PC-9 (cell line): ENCODE measurements around the gene DDIT4. TPM values are rescaled to one million over a fixed set of nuclear protein-coding genes. Genes with fewer than 3 reads are reported as not detected.
A peak's percentile ranks its signal among the peaks of the same experiment; 100 is the strongest.

Source experiments
- BruUV-seq: library from RNA; stranded (reverse); fragments of 400-500 nt; replicated peaks from 2 replicates; lab custom pipeline; 2021; lab: Mats Ljungman, UMichigan
- CTCF ChIA-PET: fragments of 300-600 bp; sonication (Branson Sonifier 250); formaldehyde crosslinking; loops from one replicate; lab custom pipeline; 2022; ENCODE audit warnings: antibody characterized with exemption; lab: Charles Lee
- POLR2A ChIA-PET: fragments of 300-600 bp; sonication (Branson Sonifier 250); formaldehyde crosslinking; loops from one replicate; lab custom pipeline; 2022; ENCODE audit warnings: antibody characterized with exemption; ENCODE audit not compliant: unreplicated experiment; lab: Charles Lee
- DNase-seq, 2 experiments: peaks; one replicate each; pipeline versions ENCODE4 v3.0.0 to v3.0.0-alpha.2; 2015 to 2022; ENCODE audit warnings: mixed read lengths in 1 of 2
- H2AFZ ChIP-seq: fragments of 200-600 bp; sonication (generic); 2 replicates; pipeline ENCODE4 v1.8.1; 2017; ENCODE audit warnings: antibody characterized with exemption
- H3F3A ChIP-seq: fragments of 200-600 bp; sonication (generic); 2 replicates; pipeline ENCODE4 v1.8.1; 2017; ENCODE audit warnings: antibody characterized with exemption, mild to moderate bottlenecking, low read depth; ENCODE audit not compliant: insufficient read depth
- H3K27ac ChIP-seq: fragments of 200-600 bp; sonication (generic); 2 replicates; pipeline ENCODE4 v1.6.1; 2016; ENCODE audit warnings: mixed run types
- H3K27me3 ChIP-seq: fragments of 200-600 bp; sonication (generic); 2 replicates; pipeline ENCODE4 v1.6.1; 2016; ENCODE audit warnings: low read depth, mixed run types; ENCODE audit not compliant: insufficient read depth
- H3K36me3 ChIP-seq: fragments of 200-600 bp; sonication (generic); 2 replicates; pipeline ENCODE4 v1.6.1; 2016; ENCODE audit warnings: low read depth, mixed run types
- H3K4me1 ChIP-seq: fragments of 200-600 bp; sonication (generic); replicated peaks from 2 replicates; pipeline ENCODE4 v1.6.1; 2016; ENCODE audit warnings: mixed run types; ENCODE audit not compliant: insufficient read depth
- H3K4me2 ChIP-seq: fragments of 200-600 bp; sonication (generic); 2 replicates; pipeline ENCODE4 v1.6.1; 2017; ENCODE audit warnings: mixed run types
- H3K4me3 ChIP-seq: fragments of 200-600 bp; sonication (generic); 2 replicates; pipeline ENCODE4 v1.6.1; 2016; ENCODE audit warnings: mixed run types
- H3K79me2 ChIP-seq: fragments of 200-600 bp; sonication (generic); 2 replicates; pipeline ENCODE4 v1.6.1; 2017; ENCODE audit warnings: low read depth, mixed run types
- H3K9me2 ChIP-seq: fragments of 200-600 bp; sonication (generic); 2 replicates; pipeline ENCODE4 v1.8.1; 2017; ENCODE audit warnings: mild to moderate bottlenecking; ENCODE audit not compliant: insufficient read depth
- H3K9me3 ChIP-seq: fragments of 200-600 bp; sonication (generic); 2 replicates; pipeline ENCODE4 v1.8.1; 2016; ENCODE audit warnings: low read depth; ENCODE audit not compliant: insufficient read depth
- H4K20me1 ChIP-seq: fragments of 200-600 bp; sonication (generic); 2 replicates; pipeline ENCODE4 v1.8.1; 2017; ENCODE audit not compliant: insufficient read depth
- EZH2 ChIP-seq: fragments of 200-600 bp; sonication (generic); IDR thresholded peaks from 2 replicates; pipeline ENCODE4 v1.8.0; 2017; ENCODE audit warnings: antibody characterized with exemption, low read depth
- intact Hi-C: fragments of 100-400 bp; cut with micrococcal nuclease; formaldehyde crosslinking; loops from one replicate; pipeline ENCODE4 v1.10.0; 2022; ENCODE audit not compliant: unreplicated experiment
- total RNA-seq: library from RNA; stranded (reverse); gene quantifications from 2 replicates; pipeline ENCODE4 v1.2.3, GENCODE V29; 2021
- TF ChIP-seq, protein P1 (sequence below): fragments of 200-600 bp; sonication (generic); conservative IDR thresholded peaks from 2 replicates; pipeline ENCODE4 v1.6.1; 2017; ENCODE audit warnings: mixed run types, antibody characterized with exemption, mild to moderate bottlenecking, moderate library complexity

DDIT4 gene
- total RNA-seq, 1 experiment from 2014 or later = 212 TPM

GRCh38 chr10:72320676-72321247, 47.0 kb downstream of the DDIT4 start:
- POLR2A ChIA-PET = interaction anchor here (0.7 to 1.2 kb wide), 5 partner anchors 10 to 150 kb away, joined by 3 to 13 read pairs (median 5); partner anchors contain the start of gene DDIT4
- no TSS peak for BruUV-seq
- H3K27me3 ChIP-seq = no peaks in the 10 kb centered on the region
- peak overlapping the region; percentile 59; the same call in 1 of the 2 replicates for H3K4me3 ChIP-seq
- H4K20me1 ChIP-seq = no peaks in the 10 kb centered on the region
- H3K79me2 ChIP-seq = no peaks in the 10 kb centered on the region
- H3K4me2 ChIP-seq = peak overlapping the region; percentile 88
- no peak overlapping the region for H2AFZ ChIP-seq
- H3K27ac ChIP-seq = peak overlapping the region; percentile 99
- no peak for TF ChIP-seq EZH2
- TF ChIP-seq, protein P1, sequence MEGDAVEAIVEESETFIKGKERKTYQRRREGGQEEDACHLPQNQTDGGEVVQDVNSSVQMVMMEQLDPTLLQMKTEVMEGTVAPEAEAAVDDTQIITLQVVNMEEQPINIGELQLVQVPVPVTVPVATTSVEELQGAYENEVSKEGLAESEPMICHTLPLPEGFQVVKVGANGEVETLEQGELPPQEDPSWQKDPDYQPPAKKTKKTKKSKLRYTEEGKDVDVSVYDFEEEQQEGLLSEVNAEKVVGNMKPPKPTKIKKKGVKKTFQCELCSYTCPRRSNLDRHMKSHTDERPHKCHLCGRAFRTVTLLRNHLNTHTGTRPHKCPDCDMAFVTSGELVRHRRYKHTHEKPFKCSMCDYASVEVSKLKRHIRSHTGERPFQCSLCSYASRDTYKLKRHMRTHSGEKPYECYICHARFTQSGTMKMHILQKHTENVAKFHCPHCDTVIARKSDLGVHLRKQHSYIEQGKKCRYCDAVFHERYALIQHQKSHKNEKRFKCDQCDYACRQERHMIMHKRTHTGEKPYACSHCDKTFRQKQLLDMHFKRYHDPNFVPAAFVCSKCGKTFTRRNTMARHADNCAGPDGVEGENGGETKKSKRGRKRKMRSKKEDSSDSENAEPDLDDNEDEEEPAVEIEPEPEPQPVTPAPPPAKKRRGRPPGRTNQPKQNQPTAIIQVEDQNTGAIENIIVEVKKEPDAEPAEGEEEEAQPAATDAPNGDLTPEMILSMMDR = no peak
- intact Hi-C loops = loop anchor here (1.0 to 2.0 kb wide), 4 partner anchors 11 to 240 kb away; partner anchors contain the start of gene DDIT4
- H3F3A ChIP-seq = peaks cover 73% of the 10 kb centered on the region
- H3K9me2 ChIP-seq = no peaks in the 10 kb centered on the region
- no peaks in the 10 kb centered on the region for H3K9me3 ChIP-seq
- peak; percentile 83 to 97 for DNase-seq
- H3K4me1 ChIP-seq = peaks cover 95% of the 10 kb centered on the region
- H3K36me3 ChIP-seq = no peaks in the 10 kb centered on the region
- CTCF ChIA-PET = interaction anchor here (0.9 to 1.1 kb wide), 2 partner anchors 11 to 46 kb away, joined by 4 to 13 read pairs; no protein-coding TSS in a partner anchor

- BruUV-seq = TSS peak; percentile 51
- Histone ChIP-seq H4K20me1 (no peaks in the 10 kb centered on the region), H3K9me2 (no peaks in the 10 kb centered on the region), H3K9me3 (no peaks in the 10 kb centered on the region), H3K27ac (peak overlapping the region; percentile 99), H3K4me1 (peaks cover 89% of the 10 kb centered on the region), H3K27me3 (no peaks in the 10 kb centered on the region), H3K4me2 (peak overlapping the region; percentile 88), H3K36me3 (no peaks in the 10 kb centered on the region), H3K4me3 (peak overlapping the region; percentile 59; the same call in 1 of the 2 replicates), H2AFZ (no peak overlapping the region), H3F3A (peaks cover 67% of the 10 kb centered on the region), H3K79me2 (no peaks in the 10 kb centered on the region)
- intact Hi-C loops = loop anchor here (2.0 kb wide), 2 partner anchors 49 to 241 kb away; partner anchors contain the start of gene DDIT4
- DNase-seq = no peak
- TF ChIP-seq, protein P1 = 0 out of 2 replicates have a peak, but pooled peaks have one; percentile 24
- no peak for TF ChIP-seq EZH2
- ChIA-PET POLR2A (interaction anchor here (0.6 to 1.2 kb wide), 6 partner anchors 10 to 939 kb away, joined by 3 to 34 read pairs (median 6); no protein-coding TSS in a partner anchor), CTCF (interaction anchor here (0.6 to 1.1 kb wide), 3 partner anchors 10 to 47 kb away, joined by 4 to 13 read pairs (median 8); no protein-coding TSS in a partner anchor)
Measured at GRCh38 chr10:72321248-72322029, 47.7 kb downstream of the DDIT4 start.

DNA sequence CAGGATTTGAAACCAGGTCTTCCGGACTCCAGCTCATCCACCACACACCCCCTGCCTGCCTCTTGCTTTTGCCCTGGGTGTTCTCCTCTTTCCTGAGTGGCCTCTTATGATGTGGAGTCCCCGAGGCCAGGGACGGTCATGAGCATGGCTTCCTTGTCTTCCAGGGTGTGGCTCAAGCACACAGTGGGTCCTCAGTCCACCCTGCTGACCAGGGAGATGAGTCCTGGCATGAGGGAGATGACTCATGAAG, 48.2 kb downstream of the DDIT4 start:
- H3K4me3 ChIP-seq = no peak overlapping the region
- intact Hi-C loops = no loop called here
- H3K79me2 ChIP-seq = no peaks in the 10 kb centered on the region
- no peak overlapping the region for H2AFZ ChIP-seq
- no peaks in the 10 kb centered on the region for H3K9me3 ChIP-seq
- H4K20me1 ChIP-seq = no peaks in the 10 kb centered on the region
- H3K36me3 ChIP-seq = no peaks in the 10 kb centered on the region
- H3F3A ChIP-seq = peaks cover 64% of the 10 kb centered on the region
- no peak for DNase-seq
- no peaks in the 10 kb centered on the region for H3K9me2 ChIP-seq
- H3K4me1 ChIP-seq = peaks cover 85% of the 10 kb centered on the region
- peak overlapping the region; percentile 88 for H3K4me2 ChIP-seq
- peak overlapping the region; percentile 99 for H3K27ac ChIP-seq
- H3K27me3 ChIP-seq = no peaks in the 10 kb centered on the region
- CTCF ChIA-PET = interaction anchor here (0.6 to 0.9 kb wide), 2 partner anchors 45 to 47 kb away, joined by 4 to 8 read pairs; no protein-coding TSS in a partner anchor
- POLR2A ChIA-PET = interaction anchor here (0.6 to 1.2 kb wide), 6 partner anchors 10 to 939 kb away, joined by 3 to 34 read pairs (median 6); no protein-coding TSS in a partner anchor
- TF ChIP-seq, protein P1 = no peak
- no peak for TF ChIP-seq EZH2
- no TSS peak for BruUV-seq
